NCI-H128 (cell line): ENCODE measurements around the gene DPM1.

Experiments used
- DNase-seq: peaks from one replicate; lab custom pipeline; 2025; ENCODE audit not compliant: unreplicated experiment; lab: John Stamatoyannopoulos, UW

The DPM1 gene

GRCh38 chr20:50930976-50931305, 27.4 kb downstream of the DPM1 start:
- no peak for DNase-seq

DNA sequence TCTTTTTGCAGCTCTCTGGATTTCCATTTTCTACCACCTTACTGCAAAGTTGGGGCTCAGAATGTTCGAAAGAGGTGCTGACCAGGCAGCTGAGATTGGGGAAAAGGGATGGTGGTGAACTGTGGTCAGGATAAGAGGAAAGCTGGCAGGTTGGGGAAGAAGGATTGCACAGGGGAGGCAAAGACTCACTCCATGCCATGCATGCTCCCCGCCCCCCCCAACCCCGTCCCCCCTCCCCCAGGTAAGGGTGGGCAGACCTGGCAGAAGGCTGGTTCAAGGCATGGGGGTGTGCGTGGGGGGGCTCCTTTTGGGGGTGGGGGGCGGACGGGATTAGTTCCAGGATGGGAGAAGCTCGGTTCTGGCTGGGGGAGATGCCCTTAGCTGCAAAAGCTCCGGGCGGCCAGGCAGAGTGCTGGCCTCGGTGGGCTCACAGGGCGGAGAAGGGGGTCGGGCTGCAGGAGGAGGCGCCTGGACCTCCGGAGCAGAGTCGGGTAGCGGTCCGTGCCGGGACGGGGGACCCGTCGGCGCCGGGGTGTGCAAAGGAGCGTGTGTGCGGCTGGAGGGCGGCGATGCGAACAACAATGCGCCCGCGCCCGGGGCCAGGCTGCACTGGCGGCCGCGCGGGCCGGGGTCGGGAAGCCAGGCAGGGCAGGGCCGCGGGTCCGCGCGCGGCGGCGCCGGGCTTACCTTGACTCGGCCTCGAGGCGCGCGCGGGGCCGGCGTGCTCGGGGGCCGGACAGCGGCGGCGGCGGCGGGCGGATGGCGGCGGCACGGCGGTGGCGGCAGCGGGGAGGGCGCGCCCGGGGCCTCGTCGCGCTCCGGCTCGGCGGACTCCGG, 28.0 kb downstream of the DPM1 start:
- no peak for DNase-seq

GRCh38 chr20:50929299-50930138, 28.8 kb downstream of the DPM1 start:
- peak; percentile 63 for DNase-seq

DNA sequence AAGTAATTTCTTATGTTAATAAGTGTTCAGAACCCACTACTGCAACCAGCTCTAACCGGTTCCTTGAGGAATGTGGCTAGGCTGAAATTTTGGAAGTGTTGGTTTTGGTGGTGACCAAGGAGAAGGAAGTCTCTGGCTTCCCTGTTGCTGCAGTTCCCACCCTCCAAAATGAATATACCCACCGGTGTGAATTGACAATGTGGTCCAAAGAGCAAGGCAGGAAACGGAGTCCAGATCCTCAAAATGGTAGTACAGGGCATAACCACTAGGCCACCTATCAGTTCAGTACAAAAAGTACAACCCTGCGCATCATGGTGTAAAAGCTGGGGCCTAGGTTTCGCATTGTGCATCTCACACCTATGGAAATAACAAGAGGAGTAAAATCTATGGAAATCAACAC, 29.9 kb downstream of the DPM1 start:
- no peak for DNase-seq

GRCh38 chr20:50926530-50926929, 31.8 kb downstream of the DPM1 start:
- no peak for DNase-seq

- DNase-seq: no peak
These were observed 33.9 kb downstream of the DPM1 start for GRCh38 chr20:50924261-50924920.

DNA sequence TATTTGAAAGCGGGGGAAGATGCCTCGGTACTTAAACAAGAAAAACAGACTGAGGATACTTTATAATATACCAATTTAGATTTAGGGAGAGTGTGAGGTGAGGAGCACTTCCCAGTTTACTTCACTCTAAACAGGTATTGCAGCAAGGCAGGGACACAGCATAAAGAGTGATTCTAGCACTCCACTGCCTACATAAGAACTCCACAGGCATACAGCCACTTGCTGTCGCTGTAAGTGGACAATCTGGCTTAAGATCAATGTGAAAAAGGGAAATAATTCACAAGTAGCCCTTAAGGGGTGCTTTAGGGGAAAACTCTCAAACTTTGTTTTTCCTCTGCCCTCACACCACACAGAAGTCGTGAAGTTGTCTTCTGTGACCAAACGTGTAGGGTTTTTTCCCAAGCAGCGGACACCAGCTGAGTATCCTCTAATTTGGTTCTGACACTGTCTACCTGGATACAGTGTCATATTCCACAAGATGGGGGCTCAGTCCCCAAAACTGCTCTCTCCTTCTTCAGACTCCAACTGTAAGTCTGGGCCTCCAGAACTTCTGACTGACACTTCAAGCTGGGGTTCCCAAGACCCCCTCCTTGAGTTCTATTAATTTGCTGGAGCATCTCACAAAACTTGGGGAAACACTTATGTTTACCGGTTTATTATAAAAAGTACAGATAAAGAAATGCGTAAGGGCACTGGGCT, 36.4 kb downstream of the DPM1 start:
- DNase-seq: no peak

GRCh38 chr20:50920997-50921396, 37.3 kb downstream of the DPM1 start:
- no peak for DNase-seq

DNA sequence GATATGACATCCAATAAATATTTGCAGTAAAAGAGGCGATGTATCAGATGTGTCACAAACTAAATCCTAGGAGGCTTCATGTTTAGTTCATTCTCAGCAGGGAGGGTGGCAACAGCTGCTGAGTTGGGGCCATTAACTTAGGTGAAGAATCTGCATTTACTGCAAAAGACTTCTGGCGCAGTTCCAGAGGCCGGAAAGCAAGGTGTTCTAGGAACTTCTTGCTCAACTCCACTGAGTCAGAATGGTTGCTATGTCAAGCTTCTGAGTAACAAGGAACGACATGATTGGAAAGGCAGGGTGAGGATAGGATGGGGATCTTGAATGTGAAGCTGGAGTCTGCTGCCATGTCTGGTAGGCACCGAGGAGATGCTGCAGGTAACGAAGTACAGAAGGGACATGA, 38.8 kb downstream of the DPM1 start:
- DNase-seq: no peak

DNA sequence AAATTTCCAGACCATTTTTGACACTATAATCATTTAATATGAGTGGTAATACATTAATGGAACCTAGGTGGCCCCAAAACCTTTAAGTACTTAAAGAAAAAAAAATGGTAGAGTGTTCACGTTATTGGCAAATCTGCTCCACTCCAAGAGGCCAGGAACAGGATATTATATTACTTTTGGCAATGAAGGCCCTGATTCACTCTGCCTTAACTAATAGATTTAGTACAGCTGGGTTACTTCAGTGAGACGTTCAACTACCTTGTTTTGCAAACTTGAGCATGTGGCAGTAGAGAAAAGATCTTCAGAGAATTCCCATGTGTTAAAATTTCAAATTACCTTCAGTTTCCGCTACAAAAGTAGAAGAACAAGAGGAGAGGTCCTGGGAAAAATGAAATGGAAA, 39.9 kb downstream of the DPM1 start:
- no peak for DNase-seq

- DNase-seq: no peak
These were observed 41.4 kb downstream of the DPM1 start for GRCh38 chr20:50916934-50917333.

DNA sequence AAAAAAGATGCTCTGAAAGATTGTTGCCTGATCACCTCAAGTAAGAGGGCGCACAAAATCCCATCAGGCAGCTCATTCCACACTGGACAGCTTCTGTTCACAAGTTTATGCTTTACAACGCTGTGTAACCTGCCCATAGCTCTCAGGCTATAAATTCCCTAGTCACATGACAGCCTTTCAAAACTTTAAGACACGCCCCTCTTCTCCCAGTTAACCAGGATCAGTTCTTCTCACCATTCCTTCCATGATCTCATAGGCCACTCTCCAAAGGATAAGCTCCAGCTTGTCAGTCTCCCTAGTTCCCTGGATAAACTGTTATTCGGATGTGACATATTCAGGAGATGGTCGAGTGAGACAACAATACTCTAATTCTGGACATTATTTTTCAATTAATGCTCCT, 42.1 kb downstream of the DPM1 start:
- no peak for DNase-seq

- no peak for DNase-seq
These were observed 42.9 kb downstream of the DPM1 start for GRCh38 chr20:50915424-50915823.

DNA sequence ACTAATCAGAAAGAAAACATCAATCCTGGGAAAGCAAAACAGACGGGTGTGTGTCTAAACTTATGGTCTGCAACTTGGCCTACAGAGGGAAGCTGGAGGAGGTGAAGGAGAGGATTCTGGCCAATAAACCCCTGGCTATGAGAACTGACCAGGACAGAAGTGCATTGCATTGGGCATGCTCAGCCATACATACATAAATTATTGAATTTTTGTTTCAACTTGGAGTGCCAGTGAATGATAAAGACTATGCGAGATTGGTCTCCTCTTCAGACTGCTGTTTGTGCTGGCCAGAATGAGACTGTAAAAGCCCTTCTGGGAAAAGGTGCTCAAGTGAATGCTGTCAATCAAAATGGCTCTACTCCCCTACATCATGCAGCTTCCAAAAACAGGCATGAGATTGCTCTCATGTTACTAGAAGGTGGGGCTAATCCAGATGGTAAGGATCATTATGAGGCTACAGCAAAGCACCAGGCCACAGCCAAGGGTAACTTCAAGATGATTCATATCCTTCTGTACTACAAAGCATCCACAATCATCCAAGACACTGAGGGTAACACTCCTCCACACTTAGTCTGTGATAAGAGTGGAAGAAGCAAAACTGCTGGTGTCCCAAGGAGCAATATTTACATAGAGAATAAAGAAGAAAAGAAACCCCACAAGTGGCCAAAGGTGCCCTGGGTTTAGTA, 44.5 kb downstream of the DPM1 start:
- DNase-seq: no peak

GRCh38 chr20:50911716-50912115, 46.6 kb downstream of the DPM1 start:
- DNase-seq: no peak

- DNase-seq: no peak
These were observed 47.3 kb downstream of the DPM1 start for GRCh38 chr20:50911030-50911429.

DNA sequence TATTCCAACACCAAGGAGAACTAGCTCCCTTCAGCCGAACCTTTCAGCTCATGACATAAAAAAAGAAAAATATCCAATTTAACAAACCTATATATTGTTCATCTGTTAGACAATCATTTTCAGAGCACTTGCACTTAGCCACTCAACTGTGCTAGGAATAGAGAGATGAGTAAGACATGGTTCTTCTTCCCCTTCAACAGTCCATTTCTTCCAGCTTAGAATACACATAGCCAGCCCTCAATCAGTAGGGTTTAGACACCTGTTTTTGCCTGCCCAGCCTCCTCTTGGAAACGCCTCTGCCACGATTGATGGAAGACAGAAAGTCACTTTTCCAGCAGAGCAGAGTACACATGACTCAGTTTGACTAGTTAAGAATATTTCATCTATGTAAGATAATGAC, 48.9 kb downstream of the DPM1 start:
- DNase-seq: no peak

DNA sequence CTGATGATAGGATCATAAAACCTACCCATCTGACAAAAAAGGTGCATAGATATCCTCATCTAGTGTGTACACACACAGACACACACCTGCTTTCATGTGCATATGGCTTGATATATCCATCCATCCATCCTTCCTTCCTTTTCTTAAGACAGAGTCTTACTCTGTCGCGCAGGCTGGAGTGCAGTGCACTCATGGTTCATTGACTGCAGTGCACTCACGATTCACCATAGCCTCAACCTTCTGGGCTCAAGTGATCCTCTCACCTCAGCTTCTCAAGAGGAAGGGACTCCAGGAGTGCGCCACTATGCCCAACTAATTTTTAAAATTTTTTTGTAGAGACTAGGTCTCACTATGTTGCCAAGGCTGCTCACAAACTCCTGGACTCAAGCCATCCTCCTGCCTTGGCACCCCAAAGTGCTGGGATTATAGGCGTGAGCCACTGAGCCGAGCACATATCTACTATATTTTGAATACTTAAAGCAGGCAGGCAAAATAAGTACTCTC, 54.2 kb downstream of the DPM1 start:
- no peak for DNase-seq

- DNase-seq: no peak
These were observed 54.8 kb downstream of the DPM1 start for GRCh38 chr20:50903353-50904051.

GRCh38 chr20:50901301-50901700, 57.0 kb downstream of the DPM1 start:
- DNase-seq: no peak
